Tibial nerve (tissue), 4 donors: ENCODE data around the gene MRGPRD. TPM values are rescaled to one million over a fixed set of nuclear protein-coding genes. Genes with fewer than 3 reads are reported as not detected.

Experiments
- DNase-seq, 2 donors: peaks; one replicate each; pipeline ENCODE4 v3.0.0-alpha.2; 2019; ENCODE audit warnings: low spot score in 2 of 2
- H3K27ac ChIP-seq, 4 donors: fragments of 200-600 bp; sonication (generic) in 3 of 4; one replicate each; pipeline ENCODE4 v1.5.1; 2017 to 2019; ENCODE audit warnings: mild to moderate bottlenecking in 1 of 4
- H3K27me3 ChIP-seq, 2 donors: fragments of 200-600 bp; sonication (generic) in 1 of 2; one replicate each; pipeline versions ENCODE4 v1.5.1 to v1.6.0; 2017 to 2019
- H3K36me3 ChIP-seq, 3 donors: fragments of 200-600 bp; sonication (generic); one replicate each; pipeline ENCODE4 v1.5.1; 2018 to 2019
- H3K4me1 ChIP-seq, 4 donors: fragments of 200-600 bp; sonication (generic) in 3 of 4; one replicate each; pipeline ENCODE4 v1.5.1; 2017 to 2019
- H3K4me3 ChIP-seq, 4 donors: fragments of 200-600 bp; sonication (generic) in 3 of 4; one replicate each; pipeline ENCODE4 v1.5.1; 2017 to 2019; ENCODE audit warnings: mild to moderate bottlenecking in 1 of 4, moderate library complexity in 1 of 4
- H3K9me3 ChIP-seq, 4 donors: fragments of 200-600 bp; sonication (generic) in 3 of 4; one replicate each; pipeline ENCODE4 v1.5.1; 2017 to 2019
- EP300 ChIP-seq, 2 donors: sonication (generic); formaldehyde crosslinking; IDR thresholded peaks; one replicate each; pipeline ENCODE4 v1.6.1; 2017; ENCODE audit warnings: antibody characterized with exemption in 2 of 2, mild to moderate bottlenecking in 1 of 2
- POLR2A ChIP-seq, 2 donors: fragments of 450-650 bp; IDR thresholded peaks; one replicate each; pipeline ENCODE4 v1.6.1; 2017; ENCODE audit warnings: antibody characterized with exemption in 2 of 2, mild to moderate bottlenecking in 2 of 2, moderate library complexity in 2 of 2
- WGBS, 2 donors: methylation state at CpG; one replicate each; pipeline ENCODE4 v1.1.5; 2018; 5-methylcytosine and 5-hydroxymethylcytosine counted together
- total RNA-seq, 4 donors: library from RNA; depleted of rRNA; stranded (reverse); fragments of >200 nt; gene quantifications; one replicate each; pipeline ENCODE4 v1.1.0, GENCODE V29; 2016
- TF ChIP-seq, protein P1 (sequence below), 5 experiments: fragments of 200-600 bp in 3 of 5; fragments of 450-650 bp in 2 of 5; sonication (generic) in 3 of 5; IDR thresholded peaks; one replicate each; pipeline ENCODE4 v1.5.1; 2016 to 2019; ENCODE audit warnings: antibody characterized with exemption in 5 of 5, mild to moderate bottlenecking in 3 of 5, moderate library complexity in 2 of 5

MRGPRD gene
- total RNA-seq, 4 donors from 2014 or later: not detected

DNA sequence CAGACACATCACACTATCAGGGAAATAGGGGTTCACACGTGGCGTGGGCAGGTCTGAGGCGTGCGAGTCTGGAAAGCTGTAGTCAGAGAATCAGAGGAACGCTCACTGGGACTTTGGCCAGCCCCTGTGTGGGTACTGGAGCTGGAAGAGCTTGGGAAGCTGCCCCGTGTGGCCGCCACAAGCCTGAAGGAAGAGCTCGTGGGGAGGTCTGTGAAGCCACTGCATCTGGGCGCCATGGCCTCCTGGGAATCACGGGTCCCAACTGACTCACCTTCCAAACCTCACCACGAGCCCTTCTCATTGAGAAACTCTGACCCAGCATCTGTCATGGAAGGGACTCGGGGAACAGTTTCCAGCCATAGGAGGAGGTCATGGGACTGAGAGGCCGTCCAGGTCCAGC is 38.1 kb upstream of the MRGPRD start:
- H3K4me1 ChIP-seq: peaks cover 0 to 12% (median 2%) of the 10 kb centered on the region in 4 donors
- H3K9me3 ChIP-seq: no peaks in the 10 kb centered on the region
- no peaks in the 10 kb centered on the region for H3K36me3 ChIP-seq
- no peak overlapping the region for H3K4me3 ChIP-seq
- no peak for DNase-seq
- no peaks in the 10 kb centered on the region for H3K27me3 ChIP-seq
- WGBS, 2 donors: 64 to 65% methylated on average over 13 of the region's 13 CpGs
- TF ChIP-seq, protein P1, sequence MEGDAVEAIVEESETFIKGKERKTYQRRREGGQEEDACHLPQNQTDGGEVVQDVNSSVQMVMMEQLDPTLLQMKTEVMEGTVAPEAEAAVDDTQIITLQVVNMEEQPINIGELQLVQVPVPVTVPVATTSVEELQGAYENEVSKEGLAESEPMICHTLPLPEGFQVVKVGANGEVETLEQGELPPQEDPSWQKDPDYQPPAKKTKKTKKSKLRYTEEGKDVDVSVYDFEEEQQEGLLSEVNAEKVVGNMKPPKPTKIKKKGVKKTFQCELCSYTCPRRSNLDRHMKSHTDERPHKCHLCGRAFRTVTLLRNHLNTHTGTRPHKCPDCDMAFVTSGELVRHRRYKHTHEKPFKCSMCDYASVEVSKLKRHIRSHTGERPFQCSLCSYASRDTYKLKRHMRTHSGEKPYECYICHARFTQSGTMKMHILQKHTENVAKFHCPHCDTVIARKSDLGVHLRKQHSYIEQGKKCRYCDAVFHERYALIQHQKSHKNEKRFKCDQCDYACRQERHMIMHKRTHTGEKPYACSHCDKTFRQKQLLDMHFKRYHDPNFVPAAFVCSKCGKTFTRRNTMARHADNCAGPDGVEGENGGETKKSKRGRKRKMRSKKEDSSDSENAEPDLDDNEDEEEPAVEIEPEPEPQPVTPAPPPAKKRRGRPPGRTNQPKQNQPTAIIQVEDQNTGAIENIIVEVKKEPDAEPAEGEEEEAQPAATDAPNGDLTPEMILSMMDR (IDR thresholded peaks at IDR 0.05): no peak
- TF ChIP-seq EP300 (IDR thresholded peaks at IDR 0.05) (no peak), POLR2A (IDR thresholded peaks at IDR 0.05) (no peak)
- peak overlapping the region in 1 of 4 donors; percentile 23 for H3K27ac ChIP-seq

DNA sequence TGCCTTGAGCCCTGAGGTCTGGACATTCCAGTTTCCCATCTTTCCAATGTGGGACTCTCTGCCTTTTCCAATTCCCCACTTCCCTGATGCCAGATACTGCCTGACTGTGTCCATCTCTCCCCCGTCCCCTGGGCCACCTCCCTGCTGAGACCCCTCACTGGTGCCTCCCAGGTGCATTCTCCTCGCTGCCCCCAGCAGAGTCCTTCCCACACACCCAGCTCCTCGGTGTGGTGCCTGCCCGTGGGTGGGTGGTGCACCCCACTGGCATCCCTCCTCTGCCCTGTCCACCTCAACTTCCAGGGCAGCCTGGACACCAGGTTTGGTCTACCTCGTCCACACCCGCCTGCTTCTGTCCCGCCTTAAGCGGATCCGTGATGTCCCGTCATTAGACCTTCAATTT is 37.2 kb upstream of the MRGPRD start:
- TF ChIP-seq POLR2A (IDR thresholded peaks at IDR 0.05) (no peak), EP300 (IDR thresholded peaks at IDR 0.05) (no peak)
- TF ChIP-seq, protein P1 (IDR thresholded peaks at IDR 0.05): no peak
- 84 to 89% methylated on average over 10 of the region's 10 CpGs for WGBS, 2 donors
- Histone ChIP-seq H3K4me1 (peaks cover 0 to 21% (median 6%) of the 10 kb centered on the region in 4 donors), H3K36me3 (no peaks in the 10 kb centered on the region), H3K27ac (peak overlapping the region in 1 of 4 donors; percentile 15), H3K27me3 (no peaks in the 10 kb centered on the region), H3K9me3 (no peaks in the 10 kb centered on the region), H3K4me3 (no peak overlapping the region)
- DNase-seq: no peak

DNA sequence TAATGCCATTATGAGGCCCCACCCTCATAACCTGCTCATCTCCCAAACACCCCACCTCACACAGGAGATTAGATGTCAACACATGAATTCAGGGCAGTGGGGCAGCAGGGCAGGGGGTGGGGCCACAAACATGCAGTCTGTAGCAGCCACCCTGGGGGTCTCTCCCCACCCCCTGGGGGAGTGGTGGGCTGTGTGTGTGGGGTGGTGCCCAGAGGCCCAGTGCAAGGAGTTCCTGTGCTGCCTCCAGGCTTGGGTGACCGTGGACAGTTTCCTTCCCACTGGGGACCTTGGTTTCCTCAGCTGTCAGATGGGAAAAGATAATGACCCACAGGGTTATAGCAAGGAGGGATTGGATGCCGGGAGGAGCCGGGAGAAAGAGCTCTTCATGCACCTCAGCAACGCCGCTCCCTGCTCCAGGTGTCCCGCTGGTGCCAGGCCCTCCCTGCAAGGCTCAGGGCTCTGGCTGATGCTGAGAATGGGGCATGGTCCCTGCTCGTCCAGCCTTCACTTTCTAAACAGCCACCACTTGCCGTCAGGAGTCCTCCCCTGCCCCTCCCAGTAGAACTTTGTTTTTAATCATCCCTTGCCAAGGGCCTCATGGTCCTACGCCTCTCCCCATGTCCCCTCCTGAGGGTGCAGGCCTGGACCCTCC is 34.2 kb upstream of the MRGPRD start:
- H3K27ac ChIP-seq: peak overlapping the region; percentile 41 to 95 (median 84)
- no peaks in the 10 kb centered on the region for H3K9me3 ChIP-seq
- TF ChIP-seq POLR2A (IDR thresholded peaks at IDR 0.05): no peak
- no peak for TF ChIP-seq EP300 (IDR thresholded peaks at IDR 0.05)
- TF ChIP-seq, protein P1 (IDR thresholded peaks at IDR 0.05): no peak
- WGBS, 2 donors: 79 to 83% methylated on average over 9 of the region's 9 CpGs
- DNase-seq: no peak
- peaks cover 0 to 48% (median 24%) of the 10 kb centered on the region in 4 donors for H3K4me1 ChIP-seq
- no peaks in the 10 kb centered on the region for H3K27me3 ChIP-seq
- H3K36me3 ChIP-seq: no peaks in the 10 kb centered on the region
- H3K4me3 ChIP-seq: no peak overlapping the region

DNA sequence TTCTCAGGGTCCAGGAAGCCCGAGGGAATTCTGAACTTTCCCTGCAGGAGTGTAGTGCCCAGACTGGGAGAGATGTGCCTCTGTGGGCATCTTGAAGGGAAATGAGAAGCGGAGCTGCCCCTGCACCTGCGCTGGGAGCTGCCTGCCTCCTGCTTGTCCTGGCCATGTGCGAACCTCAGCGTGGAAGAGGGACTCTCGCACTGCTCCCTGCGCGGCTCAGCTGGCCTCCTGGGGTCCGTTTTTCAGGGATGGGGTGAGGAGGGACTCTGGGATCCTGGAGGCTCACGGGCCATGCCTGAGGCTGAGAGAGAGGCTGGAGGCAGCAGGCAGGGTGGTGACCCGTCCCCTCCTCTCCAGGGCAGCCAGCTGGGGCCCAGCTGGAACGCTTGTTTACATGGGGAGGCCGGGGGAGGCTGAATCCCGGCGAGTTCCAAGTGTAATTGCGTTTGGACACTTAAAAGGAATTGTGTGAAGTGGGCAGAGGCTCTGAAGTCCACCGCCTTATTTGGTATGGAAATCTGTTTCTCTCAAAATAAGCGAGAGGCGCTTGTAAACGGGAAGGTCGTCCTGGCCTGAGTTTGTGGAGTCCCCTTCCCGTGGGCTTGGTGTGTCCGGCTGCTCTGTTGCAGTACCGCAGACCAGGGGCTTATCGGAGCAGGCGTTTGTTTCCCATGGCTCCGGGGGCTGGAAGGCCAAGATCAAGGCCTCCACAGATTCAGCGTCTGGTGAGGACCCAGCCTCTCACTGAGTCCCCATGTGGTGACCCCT is 33.5 kb upstream of the MRGPRD start:
- H3K9me3 ChIP-seq: no peaks in the 10 kb centered on the region
- H3K4me3 ChIP-seq: peak overlapping the region in 2 of 4 donors; percentile 4 to 60
- peak in 1 of 2 donors; percentile 57 for DNase-seq
- TF ChIP-seq, protein P1 (IDR thresholded peaks at IDR 0.05): no peak
- peak in 1 of 2 donors; percentile 56 for TF ChIP-seq EP300 (IDR thresholded peaks at IDR 0.05)
- TF ChIP-seq POLR2A (IDR thresholded peaks at IDR 0.05): no peak
- no peaks in the 10 kb centered on the region for H3K27me3 ChIP-seq
- H3K27ac ChIP-seq: peak overlapping the region; percentile 60 to 95 (median 84)
- peaks cover 0 to 56% (median 31%) of the 10 kb centered on the region in 4 donors for H3K4me1 ChIP-seq
- 36 to 39% methylated on average over 23 to 28 of the region's 28 CpGs for WGBS, 2 donors
- H3K36me3 ChIP-seq: no peaks in the 10 kb centered on the region
